HepG2 (cell line): ENCODE measurements around the gene AMD1. TPM values are rescaled to one million over a fixed set of nuclear protein-coding genes. Genes with fewer than 3 reads are reported as not detected.

ENCODE experiments used
- ARNTL ChIP-seq: sonication (generic); formaldehyde crosslinking; IDR thresholded peaks from 2 replicates; pipeline ENCODE4 v1.4.0; 2020; ENCODE audit warnings: mild to moderate bottlenecking, missing genetic modification reagents
- ATF7 ChIP-seq, 2 experiments: fragments of 450-650 bp in 1 of 2; sonication (generic) in 1 of 2; formaldehyde crosslinking in 1 of 2; IDR thresholded peaks; 2 replicates each; pipeline versions ENCODE4 v1.4.0 to v1.6.1; 2016 to 2020; ENCODE audit warnings: antibody characterized with exemption in 1 of 2, mild to moderate bottlenecking in 1 of 2, missing genetic modification reagents in 1 of 2
- CC2D1A ChIP-seq: sonication (generic); formaldehyde crosslinking; IDR thresholded peaks from 2 replicates; pipeline ENCODE4 v1.8.1; 2023; ENCODE audit warnings: mild to moderate bottlenecking, missing genetic modification reagents
- TCF12 ChIP-seq, 2 experiments: fragments of 450-650 bp in 1 of 2; sonication (generic) in 1 of 2; formaldehyde crosslinking in 1 of 2; IDR thresholded peaks; 2 replicates each; pipeline versions ENCODE4 v1.6.1 to v1.8.0; 2017 to 2022; ENCODE audit warnings: antibody characterized with exemption in 1 of 2, mild to moderate bottlenecking in 1 of 2, missing genetic modification reagents in 1 of 2, moderate library complexity in 1 of 2
- TERF1 ChIP-seq: sonication (generic); formaldehyde crosslinking; IDR thresholded peaks from 2 replicates; pipeline ENCODE4 v1.8.0; 2022; ENCODE audit warnings: mild to moderate bottlenecking, missing genetic modification reagents, moderate library complexity
- ZNF225 ChIP-seq: sonication (generic); formaldehyde crosslinking; IDR thresholded peaks from 2 replicates; pipeline ENCODE4 v1.4.0; 2020; ENCODE audit warnings: mild to moderate bottlenecking, missing genetic modification reagents
- ZNF280B ChIP-seq: sonication (generic); formaldehyde crosslinking; IDR thresholded peaks from 2 replicates; pipeline ENCODE4 v1.5.0; 2020; ENCODE audit warnings: missing genetic modification reagents, mild to moderate bottlenecking, borderline replicate concordance
- ZNF430 ChIP-seq: sonication (generic); formaldehyde crosslinking; IDR thresholded peaks from 2 replicates; pipeline ENCODE4 v1.9.0; 2021; ENCODE audit warnings: mild to moderate bottlenecking, missing genetic modification reagents
- ZNF784 ChIP-seq: sonication (generic); formaldehyde crosslinking; IDR thresholded peaks from 2 replicates; pipeline ENCODE4 v1.5.1; 2020; ENCODE audit warnings: missing genetic modification reagents, mild to moderate bottlenecking, borderline replicate concordance
- ZNF878 ChIP-seq: sonication (generic); formaldehyde crosslinking; IDR thresholded peaks from 2 replicates; pipeline ENCODE4 v1.8.1; 2023; ENCODE audit warnings: mild to moderate bottlenecking, missing genetic modification reagents, moderate library complexity
- polyA plus RNA-seq, 8 experiments: library from polyadenylated mRNA; depleted of rRNA in 3 of 8; stranded (reverse) in 7 of 8; unstranded in 1 of 8; fragments of >200 nt; fragmentation: Illumina TruSeq in 4 of 8; extraction: Trizol in 4 of 8; gene quantifications; 2 replicates each; pipeline versions ENCODE4 v1.2.1 to v1.2.3, GENCODE V29; 2011 to 2016; ENCODE audit warnings: low read depth in 4 of 8, missing spikeins in 1 of 8, mixed read lengths in 1 of 8; ENCODE audit not compliant: insufficient read depth in 1 of 8
- total RNA-seq, 5 experiments: library from RNA; depleted of rRNA; stranded (reverse); fragments of >200 nt; fragmentation: Illumina TruSeq; extraction: Trizol; gene quantifications; 2 replicates each; pipeline ENCODE4 v1.2.3, GENCODE V29; 2016; ENCODE audit warnings: low read depth in 1 of 5

The AMD1 gene
- total and polyA plus RNA-seq, 2 of the 13 experiments (the other 11 are each of a cell fraction or from before 2014, with no cell fraction given): 108 to 123 TPM

GRCh38 chr6:110880651-110881050, 6.1 kb downstream of the AMD1 start (continued):
- 0 out of 2 replicates have a peak, but pooled peaks have one; percentile 33 for TF ChIP-seq ZNF430 (CRISPR knock-in tag)
- no peak for TF ChIP-seq TCF12 (IDR thresholded peaks at IDR 0.05)
- no peak for TF ChIP-seq TCF12 (CRISPR knock-in tag; IDR thresholded peaks at IDR 0.05)
- no peak for TF ChIP-seq ZNF878
- no peak for TF ChIP-seq ZNF784 (CRISPR knock-in tag)
- TF ChIP-seq ZNF280B (CRISPR knock-in tag): no peak
- no peak for TF ChIP-seq ZNF225 (CRISPR knock-in tag)
- TF ChIP-seq TERF1: no peak
- TF ChIP-seq ARNTL (CRISPR knock-in tag): no peak
- no peak for TF ChIP-seq ATF7 (IDR thresholded peaks at IDR 0.05)
- TF ChIP-seq ATF7 (CRISPR knock-in tag; IDR thresholded peaks at IDR 0.05): no peak
- no peak for TF ChIP-seq CC2D1A (CRISPR knock-in tag)
